Activated naive CD8-positive, alpha-beta T cell (primary cell): Measurements from ENCODE around the gene CSN1S1.
"Not testable (repeated sequence)": the region's sequence is repeated elsewhere in the genome, so short reads cannot be mapped to it uniquely, and the experiment has no call there.

ENCODE experiments used
- H3K27ac Mint-ChIP-seq: one replicate; pipeline ENCODE4 v1.8.0; 2021; ENCODE audit warnings: mixed read lengths
- H3K27me3 Mint-ChIP-seq: one replicate; pipeline ENCODE4 v1.8.0; 2021; ENCODE audit warnings: mixed read lengths
- H3K36me3 Mint-ChIP-seq: one replicate; pipeline ENCODE4 v1.8.0; 2021; ENCODE audit warnings: mixed read lengths
- H3K4me1 Mint-ChIP-seq: one replicate; pipeline ENCODE4 v1.8.0; 2021; ENCODE audit warnings: low read depth, mixed read lengths
- H3K4me3 Mint-ChIP-seq: one replicate; pipeline ENCODE4 v1.8.0; 2021; ENCODE audit warnings: mild to moderate bottlenecking, mixed read lengths
- H3K9me3 Mint-ChIP-seq: one replicate; pipeline ENCODE4 v1.8.0; 2021; ENCODE audit warnings: low read depth, mixed read lengths

The CSN1S1 gene, protein sequence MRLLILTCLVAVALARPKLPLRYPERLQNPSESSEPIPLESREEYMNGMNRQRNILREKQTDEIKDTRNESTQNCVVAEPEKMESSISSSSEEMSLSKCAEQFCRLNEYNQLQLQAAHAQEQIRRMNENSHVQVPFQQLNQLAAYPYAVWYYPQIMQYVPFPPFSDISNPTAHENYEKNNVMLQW

DNA sequence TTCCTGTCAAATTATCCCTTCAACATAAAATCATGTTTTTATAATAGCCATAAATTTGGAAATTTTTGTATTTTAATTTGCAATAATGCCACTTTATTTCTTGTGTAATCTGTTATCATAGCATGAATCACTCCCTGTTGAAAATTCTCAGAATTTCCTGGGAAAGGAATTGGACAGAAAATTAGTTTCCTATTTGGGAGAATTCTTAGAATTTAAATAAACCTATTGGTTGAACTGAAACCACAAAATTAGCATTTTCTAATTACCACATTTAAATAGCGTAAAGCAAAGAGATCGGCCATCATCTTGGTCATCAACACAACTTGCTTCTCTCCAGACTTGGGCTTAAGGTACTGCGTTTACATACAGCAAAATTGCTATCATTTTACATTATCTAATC is at the start of gene CSN1S1:
CSN1S1 (plus strand) TSS at position 301 of the 400 bp plus-strand sequence. CDS start 1,488 bp downstream, outside the sequence.
- no peaks in the 10 kb centered on the region for H3K36me3 Mint-ChIP-seq
- no peaks in the 10 kb centered on the region for H3K4me1 Mint-ChIP-seq
- H3K9me3 Mint-ChIP-seq, result no peaks in the 10 kb centered on the region
- H3K27me3 Mint-ChIP-seq, result no peaks in the 10 kb centered on the region
- H3K27ac Mint-ChIP-seq, result no peak within 1 kb of the TSS
- no peak within 1 kb of the TSS for H3K4me3 Mint-ChIP-seq

DNA sequence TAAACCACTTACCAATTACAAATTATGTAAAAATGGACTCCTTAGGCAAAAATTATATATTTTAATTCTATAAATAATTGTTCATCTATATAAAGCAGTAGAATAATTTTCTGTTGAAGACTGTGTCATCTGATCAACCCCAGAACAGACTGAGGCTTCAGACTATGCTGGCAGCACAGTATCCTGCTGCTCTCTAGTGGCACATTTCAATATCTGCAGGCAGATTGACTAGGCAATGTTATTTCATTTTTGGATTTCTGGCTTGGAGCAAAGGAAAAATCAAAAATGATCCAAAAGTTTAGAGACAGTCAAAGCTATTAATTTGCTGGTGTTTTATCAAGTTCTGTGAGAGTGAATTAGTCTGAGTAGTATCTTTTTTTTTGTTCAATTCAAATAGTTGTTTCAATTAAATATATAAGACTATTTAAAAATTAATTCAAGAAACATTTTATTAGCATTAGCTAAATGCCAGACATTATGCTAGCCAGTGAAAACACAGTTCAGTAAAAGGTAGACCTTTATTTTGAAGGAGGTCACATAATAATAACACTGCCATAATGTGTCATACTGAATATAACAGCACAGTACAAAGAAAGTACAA is 49.6 kb upstream of the CSN1S1 start:
- no peak overlapping the region for H3K27ac Mint-ChIP-seq
- H3K27me3 Mint-ChIP-seq, result peaks cover 2% of the 10 kb centered on the region
- peaks cover 5% of the 10 kb centered on the region for H3K9me3 Mint-ChIP-seq
- peaks cover 4% of the 10 kb centered on the region for H3K36me3 Mint-ChIP-seq
- H3K4me1 Mint-ChIP-seq, result no peaks in the 10 kb centered on the region
- H3K4me3 Mint-ChIP-seq, result no peak overlapping the region

DNA sequence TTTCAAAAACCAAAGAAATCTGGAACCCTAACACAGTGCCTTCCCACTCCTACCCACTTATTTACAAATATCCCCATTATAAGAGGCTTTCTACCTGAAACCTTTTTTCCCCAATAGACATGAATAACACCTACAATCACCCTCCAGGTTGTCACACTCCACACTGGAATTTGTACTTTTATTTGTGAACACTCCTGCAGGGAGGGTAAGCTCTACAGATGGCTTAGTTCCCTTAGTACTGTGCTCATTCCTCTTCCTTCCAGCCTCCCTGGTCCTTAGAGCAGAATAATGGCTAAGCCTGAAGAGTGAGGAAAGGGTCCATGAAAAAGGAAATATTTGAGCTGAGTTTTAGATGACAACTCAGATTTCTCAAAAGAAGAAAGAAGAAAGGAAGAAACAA is 48.7 kb upstream of the CSN1S1 start:
- Mint-ChIP-seq H3K4me1 (no peaks in the 10 kb centered on the region), H3K9me3 (peaks cover 5% of the 10 kb centered on the region), H3K27ac (no peak overlapping the region), H3K4me3 (no peak overlapping the region), H3K27me3 (peaks cover 2% of the 10 kb centered on the region), H3K36me3 (peaks cover 4% of the 10 kb centered on the region)

DNA sequence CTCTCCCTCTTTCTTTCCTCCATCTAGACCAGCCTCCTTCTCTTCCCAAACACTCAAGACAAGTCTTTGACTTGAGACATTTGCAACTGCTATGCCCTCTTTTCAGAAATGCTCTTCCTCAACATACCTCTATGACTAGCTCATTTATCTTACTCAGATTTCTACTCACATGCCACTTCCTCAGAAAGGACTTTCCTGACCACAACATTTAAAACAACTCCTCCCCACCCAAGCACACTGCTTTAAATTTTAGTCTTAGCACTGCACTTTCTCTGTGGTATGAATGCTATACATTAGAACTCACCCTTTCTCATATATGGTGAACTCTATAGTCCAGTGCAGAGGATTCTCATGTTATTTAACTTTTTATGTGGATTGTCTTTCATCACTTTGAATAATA is 42.5 kb upstream of the CSN1S1 start:
- no peak overlapping the region for H3K4me3 Mint-ChIP-seq
- H3K27me3 Mint-ChIP-seq, result peaks cover 5% of the 10 kb centered on the region
- H3K36me3 Mint-ChIP-seq, result peaks cover 4% of the 10 kb centered on the region
- no peak overlapping the region for H3K27ac Mint-ChIP-seq
- no peaks in the 10 kb centered on the region for H3K4me1 Mint-ChIP-seq
- H3K9me3 Mint-ChIP-seq, result peaks cover 5% of the 10 kb centered on the region

DNA sequence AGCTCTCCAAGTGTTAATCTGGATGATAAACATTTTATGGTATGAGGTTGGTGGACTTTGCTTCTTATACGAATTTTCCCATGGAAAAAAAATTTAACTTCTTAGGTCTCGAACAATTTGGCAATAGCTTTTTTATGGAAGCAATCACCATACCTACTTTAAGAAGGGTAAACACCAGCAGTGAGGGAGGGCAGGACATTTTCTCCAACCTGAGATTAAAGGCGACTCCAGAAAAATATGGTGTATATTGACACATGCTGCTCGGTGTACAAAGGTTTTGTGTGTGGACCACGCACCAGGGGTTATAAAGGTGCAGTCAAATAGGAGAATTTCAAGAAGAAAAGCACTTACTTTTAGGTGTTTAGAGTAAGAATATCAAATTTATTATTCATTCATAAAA is 36.7 kb upstream of the CSN1S1 start:
- peaks cover 15% of the 10 kb centered on the region for H3K27me3 Mint-ChIP-seq
- no peak overlapping the region for H3K27ac Mint-ChIP-seq
- H3K36me3 Mint-ChIP-seq, result no peaks in the 10 kb centered on the region
- no peaks in the 10 kb centered on the region for H3K9me3 Mint-ChIP-seq
- no peaks in the 10 kb centered on the region for H3K4me1 Mint-ChIP-seq
- H3K4me3 Mint-ChIP-seq, result no peak overlapping the region

DNA sequence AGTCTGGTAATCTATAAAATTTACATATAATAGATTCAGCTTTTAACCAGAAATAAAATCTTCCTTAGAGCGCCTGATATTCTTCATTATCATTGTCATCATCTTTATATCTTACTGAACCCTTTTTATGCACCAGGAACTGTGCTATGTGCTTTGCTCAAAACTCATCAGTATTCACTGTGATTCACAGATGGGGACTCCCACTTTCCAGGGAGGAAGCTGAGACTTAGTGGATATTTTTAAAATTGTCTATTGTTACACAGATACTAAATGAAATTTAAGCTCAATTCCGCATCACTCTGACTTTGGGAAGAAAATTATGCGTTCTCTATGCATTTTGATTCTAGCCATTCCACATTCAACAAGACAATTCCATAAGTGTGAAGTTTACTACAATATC is 36.1 kb upstream of the CSN1S1 start:
- H3K27ac Mint-ChIP-seq, result no peak overlapping the region
- H3K4me1 Mint-ChIP-seq, result no peaks in the 10 kb centered on the region

DNA sequence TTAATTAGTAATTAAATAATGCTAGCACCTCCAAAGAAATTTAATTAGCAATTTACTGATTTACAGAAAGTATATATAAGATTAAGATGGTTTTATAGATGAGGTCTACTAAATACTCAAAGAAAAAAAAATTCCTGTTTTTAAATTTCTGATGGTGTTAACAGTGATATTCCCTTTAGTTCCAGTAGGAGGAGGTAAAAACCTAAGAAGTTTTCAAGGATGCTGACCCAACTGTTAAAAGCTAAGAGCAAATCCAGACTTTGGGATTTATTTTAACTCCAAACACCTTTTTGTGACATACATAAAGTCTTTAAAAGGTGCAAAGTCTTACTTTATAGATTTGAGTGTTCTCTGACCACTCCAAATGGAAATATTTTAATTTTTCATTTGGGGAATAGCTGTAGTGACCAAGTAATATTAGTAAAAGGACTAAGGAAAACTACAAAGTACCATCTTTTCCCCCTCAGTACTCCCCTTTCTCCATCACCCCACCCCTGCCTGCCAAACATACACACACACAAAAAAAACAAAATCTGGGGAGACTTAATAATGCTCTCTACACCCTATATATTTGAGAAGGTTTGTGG is 34.2 kb upstream of the CSN1S1 start:
- no peaks in the 10 kb centered on the region for H3K4me1 Mint-ChIP-seq

More for the DNA sequence above, 36.1 kb upstream of the CSN1S1 start:
- no peaks in the 10 kb centered on the region for H3K36me3 Mint-ChIP-seq
- peaks cover 15% of the 10 kb centered on the region for H3K27me3 Mint-ChIP-seq
- no peaks in the 10 kb centered on the region for H3K9me3 Mint-ChIP-seq
- no peak overlapping the region for H3K4me3 Mint-ChIP-seq

DNA sequence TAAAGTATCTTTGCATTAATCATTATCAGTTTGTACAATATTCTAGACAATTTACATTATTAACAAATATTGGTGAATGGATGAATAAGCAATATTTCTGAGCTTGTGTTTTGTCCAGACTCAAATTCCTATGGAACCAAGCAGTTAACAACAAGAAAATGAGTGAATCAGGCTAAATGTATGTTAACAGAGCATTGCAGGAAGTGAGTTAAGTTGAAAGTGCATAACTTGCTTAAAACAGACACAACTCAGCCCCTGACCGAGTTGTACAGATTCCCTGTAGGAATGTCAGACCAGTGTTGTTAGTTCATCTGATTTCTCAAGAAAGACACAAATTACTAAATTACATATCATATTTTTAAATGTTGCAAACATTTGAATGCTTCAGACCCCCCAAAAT is 23.7 kb upstream of the CSN1S1 start:
- Mint-ChIP-seq H3K36me3 (no peaks in the 10 kb centered on the region), H3K4me1 (no peaks in the 10 kb centered on the region), H3K27ac (no peak overlapping the region), H3K27me3 (peaks cover 7% of the 10 kb centered on the region), H3K4me3 (no peak overlapping the region), H3K9me3 (no peaks in the 10 kb centered on the region)

More for the DNA sequence above, 34.2 kb upstream of the CSN1S1 start:
- no peak overlapping the region for H3K4me3 Mint-ChIP-seq
- H3K27ac Mint-ChIP-seq, result no peak overlapping the region
- H3K27me3 Mint-ChIP-seq, result peaks cover 12% of the 10 kb centered on the region
- H3K9me3 Mint-ChIP-seq, result no peaks in the 10 kb centered on the region
- no peaks in the 10 kb centered on the region for H3K36me3 Mint-ChIP-seq

DNA sequence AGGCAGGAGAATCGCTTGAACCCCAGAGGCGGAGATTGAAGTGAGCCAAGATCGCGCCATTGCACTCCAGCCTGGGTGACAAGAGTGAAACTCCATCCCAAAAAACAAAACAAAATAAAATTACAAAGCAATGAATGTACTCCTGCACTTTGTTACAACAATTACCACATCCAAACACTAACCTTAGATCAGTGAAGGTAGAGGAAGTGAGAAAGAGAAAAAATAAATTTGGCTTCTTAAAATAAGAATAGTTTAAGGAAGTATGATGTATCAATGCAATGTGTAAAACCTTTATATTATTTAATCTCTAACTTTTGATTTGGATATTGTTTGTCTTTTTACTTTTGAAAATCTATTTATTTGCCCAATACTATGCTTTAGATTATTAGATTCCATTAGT is 21.7 kb upstream of the CSN1S1 start:
- Mint-ChIP-seq H3K36me3 (no peaks in the 10 kb centered on the region), H3K9me3 (no peaks in the 10 kb centered on the region), H3K27ac (no peak overlapping the region), H3K4me1 (no peaks in the 10 kb centered on the region), H3K4me3 (no peak overlapping the region), H3K27me3 (peaks cover 3% of the 10 kb centered on the region)

DNA sequence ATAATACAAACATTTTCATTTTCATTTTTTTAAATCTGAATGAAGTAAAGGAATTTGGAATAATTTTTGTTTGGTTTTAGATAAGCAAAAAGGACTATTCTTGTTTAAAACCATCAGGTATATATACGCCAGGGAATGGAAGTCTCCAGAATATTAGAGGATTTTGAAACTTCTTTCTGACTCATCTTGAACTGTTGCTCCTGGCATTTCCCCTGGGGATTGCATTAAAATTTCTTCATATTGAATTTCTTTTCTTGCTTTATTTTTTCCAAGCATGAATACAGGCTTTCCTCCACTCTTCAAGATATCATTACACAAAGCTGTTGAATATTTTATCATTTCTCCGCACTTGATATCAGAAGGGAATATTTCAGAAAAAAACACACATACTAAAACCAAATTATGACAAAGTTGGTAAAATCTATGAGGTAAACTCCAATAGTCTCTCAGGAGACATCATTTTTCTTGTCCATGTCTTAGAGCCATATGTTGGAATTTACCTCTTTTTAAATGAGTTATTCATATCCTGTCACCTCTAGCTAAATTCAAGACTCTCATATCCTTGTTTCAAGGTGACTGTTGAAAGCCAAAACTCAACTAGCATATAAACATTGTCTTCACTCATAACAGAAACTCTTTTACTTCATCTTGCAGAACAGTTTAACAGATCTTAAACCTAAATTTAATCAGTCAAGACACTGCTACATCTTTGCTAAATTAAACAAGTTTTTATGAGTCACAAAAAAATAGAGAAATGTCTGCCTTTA is 20.7 kb upstream of the CSN1S1 start:
- Mint-ChIP-seq H3K36me3 (no peaks in the 10 kb centered on the region), H3K4me1 (no peaks in the 10 kb centered on the region), H3K9me3 (no peaks in the 10 kb centered on the region), H3K27ac (no peak overlapping the region), H3K4me3 (no peak overlapping the region), H3K27me3 (peaks cover 5% of the 10 kb centered on the region)

DNA sequence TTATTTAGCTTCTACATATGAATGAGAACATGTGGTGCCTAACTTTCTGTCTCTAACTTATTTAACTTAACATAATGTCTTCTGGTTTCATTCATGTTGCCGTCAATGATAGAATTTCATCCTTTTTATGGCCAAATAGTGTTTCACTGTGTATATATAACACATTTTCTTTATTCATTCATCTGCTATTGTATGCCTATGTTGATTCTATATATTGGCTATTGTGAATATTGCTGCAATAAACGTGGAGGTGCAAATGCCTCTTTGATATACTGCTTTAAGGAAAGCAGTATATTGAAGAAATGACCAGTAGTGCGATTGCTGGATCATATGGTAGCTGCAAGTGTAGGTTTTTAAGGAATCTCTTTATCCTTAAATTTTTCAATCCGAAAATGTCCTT is 10.0 kb upstream of the CSN1S1 start:
- H3K27ac Mint-ChIP-seq, result no peak overlapping the region
- H3K36me3 Mint-ChIP-seq, result no peaks in the 10 kb centered on the region
- no peaks in the 10 kb centered on the region for H3K9me3 Mint-ChIP-seq
- H3K4me1 Mint-ChIP-seq, result no peaks in the 10 kb centered on the region
- peaks cover 6% of the 10 kb centered on the region for H3K27me3 Mint-ChIP-seq
- H3K4me3 Mint-ChIP-seq, result no peak overlapping the region

DNA sequence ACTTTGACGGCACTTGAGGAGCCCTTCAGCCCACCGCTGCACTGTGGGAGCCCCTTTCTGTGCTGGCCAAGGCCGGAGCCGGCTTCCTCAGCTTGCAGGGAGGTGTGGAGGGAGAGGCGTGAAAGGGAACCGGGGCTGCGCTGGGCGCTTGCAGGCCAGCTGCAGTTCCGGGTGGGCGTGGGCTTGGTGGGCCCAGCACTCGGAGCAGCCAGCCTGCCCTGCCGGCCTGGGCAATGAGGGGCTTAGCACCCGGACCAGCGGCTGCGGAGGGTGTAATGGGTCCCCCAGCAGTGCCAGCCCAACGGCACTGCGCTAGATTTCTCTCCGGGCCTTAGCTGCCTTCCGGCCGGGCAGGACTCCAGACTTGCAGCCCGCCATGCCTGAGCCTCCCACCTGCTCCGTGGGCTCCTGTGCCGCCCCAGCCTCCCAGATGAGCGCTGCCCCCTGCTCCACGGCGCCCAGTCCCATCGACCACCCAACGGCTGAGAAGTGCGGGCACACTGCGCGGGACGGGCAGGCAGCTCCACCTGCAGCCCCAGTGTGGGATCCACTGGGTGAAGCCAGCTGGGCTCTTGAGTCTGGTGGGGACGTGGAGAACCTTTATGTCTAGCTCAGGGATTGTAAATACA is 7.0 kb upstream of the CSN1S1 start:
- H3K9me3 Mint-ChIP-seq, H3K4me1 Mint-ChIP-seq, H3K27me3 Mint-ChIP-seq, H3K4me3 Mint-ChIP-seq, H3K27ac Mint-ChIP-seq, H3K36me3 Mint-ChIP-seq: not testable (repeated sequence)

DNA sequence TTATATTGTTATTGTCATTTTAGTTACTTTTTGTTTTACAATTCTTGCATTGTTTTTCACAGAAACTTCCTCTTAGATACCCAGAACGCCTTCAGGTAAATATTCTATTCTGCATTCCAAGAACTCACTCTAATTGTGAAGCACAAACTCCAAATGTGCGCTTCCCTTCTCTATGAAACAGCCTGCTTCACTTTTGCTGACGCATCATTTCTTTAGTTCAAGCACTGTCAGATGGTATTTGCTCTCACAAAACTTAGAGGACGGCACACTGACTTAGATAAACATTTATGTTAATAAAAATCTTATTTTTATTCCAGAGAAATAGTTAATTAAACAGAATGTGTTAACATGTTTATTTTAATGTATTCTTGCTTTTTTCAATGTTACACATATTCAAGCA is 3.3 kb downstream of the CSN1S1 start:
- H3K36me3 Mint-ChIP-seq, result no peaks in the 10 kb centered on the region

DNA sequence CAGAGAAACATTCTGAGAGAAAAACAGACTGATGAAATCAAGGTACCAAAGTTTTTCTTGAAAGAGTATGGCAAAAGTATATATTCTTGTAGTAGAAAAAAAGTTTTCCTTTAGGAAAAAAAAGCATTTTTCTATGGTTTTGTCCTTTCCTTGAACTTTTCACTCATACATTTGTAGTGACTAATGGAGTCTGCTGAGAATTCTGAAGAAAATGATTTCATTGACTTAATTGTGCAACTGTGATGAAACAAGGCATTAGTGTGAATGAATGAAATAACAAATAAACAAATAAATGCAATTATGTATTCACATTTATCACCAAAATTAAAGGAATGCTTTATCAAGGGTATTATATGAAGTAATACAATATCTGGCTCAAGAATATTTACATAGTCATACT is 5.7 kb downstream of the CSN1S1 start:
- Mint-ChIP-seq H3K27ac (no peak overlapping the region), H3K9me3 (no peaks in the 10 kb centered on the region)

More for the DNA sequence above, 3.3 kb downstream of the CSN1S1 start:
- Mint-ChIP-seq H3K27me3 (no peaks in the 10 kb centered on the region), H3K4me3 (no peak overlapping the region), H3K9me3 (no peaks in the 10 kb centered on the region), H3K4me1 (no peaks in the 10 kb centered on the region), H3K27ac (no peak overlapping the region)

DNA sequence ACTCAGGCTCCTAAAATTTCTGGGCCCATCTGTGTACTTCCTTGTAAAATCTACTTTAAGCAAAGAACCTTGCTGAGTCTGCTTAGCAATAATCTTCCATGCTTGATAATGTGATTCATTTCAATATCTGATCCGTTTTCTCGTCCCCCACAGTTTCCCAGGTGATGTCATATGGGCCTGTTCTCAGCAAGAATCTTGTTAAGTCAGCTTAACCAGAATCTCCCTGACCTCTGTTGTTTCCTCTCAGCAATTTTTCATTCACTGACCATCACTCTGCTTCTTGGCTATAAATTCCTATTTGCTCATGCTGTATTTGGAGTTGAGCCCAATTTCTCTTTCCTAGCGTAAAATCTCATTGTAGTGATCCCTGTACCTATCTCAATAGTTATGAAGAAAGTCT is 20.7 kb downstream of the CSN1S1 start:
- Mint-ChIP-seq H3K36me3 (no peaks in the 10 kb centered on the region), H3K27me3 (peaks cover 2% of the 10 kb centered on the region), H3K9me3 (peaks cover 9% of the 10 kb centered on the region), H3K4me1 (no peaks in the 10 kb centered on the region), H3K4me3 (no peak overlapping the region), H3K27ac (no peak overlapping the region)

More for the DNA sequence above, 5.7 kb downstream of the CSN1S1 start:
- Mint-ChIP-seq H3K4me3 (no peak overlapping the region), H3K4me1 (no peaks in the 10 kb centered on the region), H3K27me3 (no peaks in the 10 kb centered on the region), H3K36me3 (no peaks in the 10 kb centered on the region)
